Brain microvascular endothelial cell (primary cell): ENCODE results near the gene COL7A1.

ENCODE experiments used
- DNase-seq: peaks from one replicate; pipeline ENCODE4 v3.0.0-alpha.2; 2020
- H3K27ac ChIP-seq: fragments of 250-450 bp; sonication (Bioruptor Pico); 2 replicates; pipeline ENCODE4 v1.5.1; 2020; ENCODE audit warnings: mild to moderate bottlenecking, moderate library complexity
- H3K27me3 ChIP-seq: fragments of 250-450 bp; sonication (Bioruptor Pico); replicated peaks from 2 replicates; pipeline ENCODE4 v1.5.1; 2020; ENCODE audit warnings: mild to moderate bottlenecking
- H3K36me3 ChIP-seq: fragments of 250-450 bp; sonication (Bioruptor Pico); replicated peaks from 2 replicates; pipeline ENCODE4 v1.5.1; 2020; ENCODE audit warnings: mild to moderate bottlenecking
- H3K4me3 ChIP-seq: 2 replicates; pipeline ENCODE4 v1.5.1; 2011; ENCODE audit warnings: low read depth, mild to moderate bottlenecking, control low read depth, low read length, moderate library complexity
- in situ Hi-C: cut with HindIII; loops from 2 replicates; pipeline ENCODE4 v1.10.0; 2017; ENCODE audit warnings: low sequenced_read_pairs, low pct_ligation_motif_present
- TF ChIP-seq, protein P1 (sequence below): IDR thresholded peaks from 2 replicates; pipeline ENCODE4 v1.5.1; 2011; ENCODE audit warnings: low read depth, mild to moderate bottlenecking, moderate library complexity, low read length, control low read depth, inconsistent platforms; ENCODE audit errors: missing control alignments

COL7A1 gene

DNA sequence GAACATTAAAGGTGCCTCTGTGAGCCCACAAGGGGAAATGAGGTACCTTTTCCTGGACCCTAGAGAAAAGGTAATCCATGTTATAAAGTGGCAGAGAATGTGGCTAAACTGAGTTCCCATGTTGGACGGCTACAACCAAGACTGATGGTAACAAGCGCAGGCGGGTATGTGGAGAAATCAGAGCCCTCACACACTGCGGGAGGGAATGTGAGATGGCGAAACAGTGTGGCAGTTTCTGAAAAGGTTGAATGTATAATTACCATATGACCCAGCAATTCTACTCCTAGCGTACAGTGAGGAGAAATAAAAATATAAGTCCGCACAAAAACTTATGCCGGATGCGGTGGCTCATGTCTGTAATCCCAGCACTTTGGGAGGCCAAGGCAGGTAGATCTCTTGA, 67.1 kb downstream of the COL7A1 start:
- no peaks in the 10 kb centered on the region for H3K36me3 ChIP-seq
- H3K27me3 ChIP-seq = no peaks in the 10 kb centered on the region
- H3K4me3 ChIP-seq = no peak overlapping the region
- DNase-seq = no peak
- TF ChIP-seq, protein P1, sequence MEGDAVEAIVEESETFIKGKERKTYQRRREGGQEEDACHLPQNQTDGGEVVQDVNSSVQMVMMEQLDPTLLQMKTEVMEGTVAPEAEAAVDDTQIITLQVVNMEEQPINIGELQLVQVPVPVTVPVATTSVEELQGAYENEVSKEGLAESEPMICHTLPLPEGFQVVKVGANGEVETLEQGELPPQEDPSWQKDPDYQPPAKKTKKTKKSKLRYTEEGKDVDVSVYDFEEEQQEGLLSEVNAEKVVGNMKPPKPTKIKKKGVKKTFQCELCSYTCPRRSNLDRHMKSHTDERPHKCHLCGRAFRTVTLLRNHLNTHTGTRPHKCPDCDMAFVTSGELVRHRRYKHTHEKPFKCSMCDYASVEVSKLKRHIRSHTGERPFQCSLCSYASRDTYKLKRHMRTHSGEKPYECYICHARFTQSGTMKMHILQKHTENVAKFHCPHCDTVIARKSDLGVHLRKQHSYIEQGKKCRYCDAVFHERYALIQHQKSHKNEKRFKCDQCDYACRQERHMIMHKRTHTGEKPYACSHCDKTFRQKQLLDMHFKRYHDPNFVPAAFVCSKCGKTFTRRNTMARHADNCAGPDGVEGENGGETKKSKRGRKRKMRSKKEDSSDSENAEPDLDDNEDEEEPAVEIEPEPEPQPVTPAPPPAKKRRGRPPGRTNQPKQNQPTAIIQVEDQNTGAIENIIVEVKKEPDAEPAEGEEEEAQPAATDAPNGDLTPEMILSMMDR = no peak
- in situ Hi-C loops = no loop called here
- no peak overlapping the region for H3K27ac ChIP-seq

GRCh38 chr3:48524970-48525369, 70.2 kb downstream of the COL7A1 start:
- in situ Hi-C loops = no loop called here
- TF ChIP-seq, protein P1 = no peak
- Histone ChIP-seq H3K36me3 (no peaks in the 10 kb centered on the region), H3K4me3 (no peak overlapping the region), H3K27me3 (no peaks in the 10 kb centered on the region), H3K27ac (no peak overlapping the region)
- DNase-seq = no peak

GRCh38 chr3:48521635-48522034, 73.5 kb downstream of the COL7A1 start:
- in situ Hi-C loops = no loop called here
- TF ChIP-seq, protein P1 = no peak
- Histone ChIP-seq H3K4me3 (no peak overlapping the region), H3K27me3 (no peaks in the 10 kb centered on the region), H3K36me3 (no peaks in the 10 kb centered on the region), H3K27ac (no peak overlapping the region)
- no peak for DNase-seq

DNA sequence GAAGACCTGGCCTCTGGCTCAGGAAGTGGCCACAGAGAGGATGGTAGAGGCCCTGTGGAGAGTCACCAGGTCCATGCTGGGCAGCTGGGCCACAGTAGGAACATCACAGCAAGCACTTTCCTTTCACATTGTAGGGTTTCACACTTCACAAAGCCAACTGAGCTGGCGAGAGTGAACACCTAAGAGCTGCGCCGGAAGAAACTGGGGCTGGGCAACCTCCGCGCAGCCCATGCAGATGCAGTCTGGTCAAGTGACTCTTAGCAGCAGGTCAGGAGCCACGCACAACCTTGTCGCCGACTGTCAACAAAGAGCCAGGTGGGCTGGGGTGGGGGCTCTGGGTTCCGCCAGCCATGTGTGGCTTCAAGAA, 75.9 kb downstream of the COL7A1 start:
- H3K27me3 ChIP-seq = no peaks in the 10 kb centered on the region
- no peak overlapping the region for H3K27ac ChIP-seq
- no peak for DNase-seq
- TF ChIP-seq, protein P1 = no peak
- in situ Hi-C loops = no loop called here
- no peak overlapping the region for H3K4me3 ChIP-seq
- no peaks in the 10 kb centered on the region for H3K36me3 ChIP-seq

DNA sequence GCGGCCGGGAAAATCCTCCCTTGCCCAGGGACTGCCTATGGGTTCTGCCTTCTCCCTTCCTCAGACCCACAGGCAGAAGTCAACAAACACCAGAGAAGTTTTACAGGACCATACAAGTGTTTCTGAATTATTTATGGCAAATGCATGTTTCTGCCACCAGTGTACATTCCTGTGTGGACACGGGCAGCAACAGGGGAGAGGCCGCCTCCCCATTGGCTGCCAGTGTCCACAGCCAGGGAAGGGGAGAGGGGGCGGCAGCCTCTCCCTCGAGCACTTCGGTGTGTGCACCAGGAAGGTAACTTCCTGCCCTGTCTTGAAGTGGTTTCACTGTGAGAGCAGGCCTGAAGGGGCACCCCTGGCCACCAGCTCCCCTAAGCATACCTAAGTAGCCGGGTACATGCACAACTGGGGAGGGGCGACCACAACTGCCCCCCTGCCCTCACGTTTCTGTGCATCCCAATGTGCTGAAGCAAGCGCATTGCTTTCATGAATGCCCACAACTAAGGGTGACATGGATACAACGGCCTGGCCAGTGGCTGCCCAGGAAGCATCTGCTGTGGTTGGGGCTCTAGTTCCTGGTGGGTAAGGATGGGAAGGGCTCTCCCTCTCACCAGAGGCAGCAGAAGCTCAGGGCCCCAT, 76.4 kb downstream of the COL7A1 start:
- in situ Hi-C loops = no loop called here
- H3K27ac ChIP-seq = no peak overlapping the region
- DNase-seq = no peak
- H3K36me3 ChIP-seq = no peaks in the 10 kb centered on the region
- no peaks in the 10 kb centered on the region for H3K27me3 ChIP-seq
- TF ChIP-seq, protein P1 = no peak
- no peak overlapping the region for H3K4me3 ChIP-seq

DNA sequence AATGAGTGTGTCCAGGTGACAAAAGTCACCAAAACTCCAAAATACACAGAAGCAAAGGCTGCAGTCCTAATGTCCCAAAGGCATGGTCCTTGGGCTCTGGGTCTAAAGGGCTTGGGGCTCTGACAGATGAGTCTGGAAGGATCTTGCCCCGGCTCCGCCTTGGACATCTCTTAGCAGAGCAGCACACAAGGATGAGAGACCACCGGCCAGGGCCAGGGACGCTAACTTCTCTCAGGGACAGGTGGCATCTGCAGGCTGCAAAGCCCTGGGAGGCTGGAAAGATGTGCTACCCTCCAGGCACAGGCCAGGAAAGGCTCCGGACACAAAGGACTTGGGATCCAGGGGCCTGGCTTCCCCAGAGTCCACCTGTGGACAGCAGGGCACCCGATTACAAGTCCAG, 77.1 kb downstream of the COL7A1 start:
- TF ChIP-seq, protein P1 = no peak
- H3K27me3 ChIP-seq = no peaks in the 10 kb centered on the region
- H3K36me3 ChIP-seq = no peaks in the 10 kb centered on the region
- H3K4me3 ChIP-seq = no peak overlapping the region
- H3K27ac ChIP-seq = no peak overlapping the region
- in situ Hi-C loops = no loop called here
- DNase-seq = no peak
